GM06990 (cell line): Measurements from ENCODE around the gene ZCCHC24.
"Not testable (repeated sequence)": the region's sequence is repeated elsewhere in the genome, so short reads cannot be mapped to it uniquely, and the experiment has no call there.

Source experiments
- DNase-seq: peaks from one replicate; pipeline ENCODE4 v3.0.0-alpha.2; 2011; ENCODE audit not compliant: insufficient read length; ENCODE audit errors: extremely low read depth
- H3K27me3 ChIP-seq: replicated peaks from 2 replicates; pipeline ENCODE4 v1.6.0; 2011; ENCODE audit warnings: low read length; ENCODE audit not compliant: control insufficient read depth, insufficient read depth
- H3K36me3 ChIP-seq: 2 replicates; pipeline ENCODE4 v1.5.1; 2011; ENCODE audit warnings: low read length; ENCODE audit not compliant: control insufficient read depth, insufficient read depth
- H3K4me3 ChIP-seq: replicated peaks from 2 replicates; pipeline ENCODE4 v1.5.1; 2011; ENCODE audit warnings: low read depth, mild to moderate bottlenecking, control low read depth, low read length
- TF ChIP-seq, protein P1 (sequence below): IDR thresholded peaks from 2 replicates; pipeline ENCODE4 v1.5.1; 2011; ENCODE audit warnings: low read length, control low read depth, mild to moderate bottlenecking, inconsistent platforms; ENCODE audit not compliant: insufficient read depth, poor library complexity, severe bottlenecking

Gene ZCCHC24

DNA sequence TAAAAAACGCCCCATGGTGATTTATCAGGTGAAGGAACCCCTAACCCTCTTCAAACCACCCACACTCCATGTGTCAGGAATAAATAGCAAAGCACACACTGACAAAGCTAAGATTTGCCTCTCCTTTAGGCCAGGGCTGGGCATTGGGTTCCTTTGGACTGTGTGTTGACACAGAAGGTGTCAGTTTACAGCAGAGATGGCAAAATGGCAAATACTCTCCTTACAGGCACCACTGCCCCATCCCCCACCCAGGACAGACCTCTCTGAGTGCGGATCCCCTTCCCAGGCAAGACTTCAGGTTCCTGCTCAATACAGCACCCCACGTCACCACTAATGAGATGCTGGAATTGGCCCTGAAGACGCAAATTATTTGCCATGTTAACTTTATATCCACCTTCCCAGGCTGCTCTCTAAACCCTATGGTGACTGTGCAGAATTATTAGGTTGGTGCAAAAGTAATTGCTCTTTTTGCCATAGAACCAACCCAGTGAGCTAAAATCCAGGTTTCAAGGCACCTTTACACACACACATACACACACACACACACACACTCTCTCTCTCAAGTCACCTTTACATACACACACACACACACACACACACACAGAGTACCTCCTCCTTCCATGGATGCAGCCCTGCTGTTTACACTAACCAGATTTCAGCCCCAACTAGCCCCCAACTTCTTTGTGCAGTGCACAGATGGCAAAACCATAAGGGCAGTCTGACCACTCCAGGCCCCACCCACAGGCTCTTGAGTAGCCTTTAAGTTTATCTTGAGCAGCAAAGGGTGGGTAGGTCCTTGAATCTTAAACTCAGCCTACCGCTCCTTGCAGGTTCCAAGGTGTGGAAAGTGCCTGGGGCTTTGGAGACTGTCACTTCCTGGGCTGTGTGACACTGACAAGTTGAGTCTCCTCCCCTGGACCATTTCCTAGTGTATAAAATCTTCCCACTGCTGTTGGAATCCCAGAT is 4.0 kb upstream of the ZCCHC24 start:
- no peak for DNase-seq
- no peak overlapping the region for H3K4me3 ChIP-seq
- TF ChIP-seq, protein P1, sequence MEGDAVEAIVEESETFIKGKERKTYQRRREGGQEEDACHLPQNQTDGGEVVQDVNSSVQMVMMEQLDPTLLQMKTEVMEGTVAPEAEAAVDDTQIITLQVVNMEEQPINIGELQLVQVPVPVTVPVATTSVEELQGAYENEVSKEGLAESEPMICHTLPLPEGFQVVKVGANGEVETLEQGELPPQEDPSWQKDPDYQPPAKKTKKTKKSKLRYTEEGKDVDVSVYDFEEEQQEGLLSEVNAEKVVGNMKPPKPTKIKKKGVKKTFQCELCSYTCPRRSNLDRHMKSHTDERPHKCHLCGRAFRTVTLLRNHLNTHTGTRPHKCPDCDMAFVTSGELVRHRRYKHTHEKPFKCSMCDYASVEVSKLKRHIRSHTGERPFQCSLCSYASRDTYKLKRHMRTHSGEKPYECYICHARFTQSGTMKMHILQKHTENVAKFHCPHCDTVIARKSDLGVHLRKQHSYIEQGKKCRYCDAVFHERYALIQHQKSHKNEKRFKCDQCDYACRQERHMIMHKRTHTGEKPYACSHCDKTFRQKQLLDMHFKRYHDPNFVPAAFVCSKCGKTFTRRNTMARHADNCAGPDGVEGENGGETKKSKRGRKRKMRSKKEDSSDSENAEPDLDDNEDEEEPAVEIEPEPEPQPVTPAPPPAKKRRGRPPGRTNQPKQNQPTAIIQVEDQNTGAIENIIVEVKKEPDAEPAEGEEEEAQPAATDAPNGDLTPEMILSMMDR, result no peak
- no peaks in the 10 kb centered on the region for H3K36me3 ChIP-seq
- no peaks in the 10 kb centered on the region; the same call in 1 of the 2 replicates for H3K27me3 ChIP-seq

DNA sequence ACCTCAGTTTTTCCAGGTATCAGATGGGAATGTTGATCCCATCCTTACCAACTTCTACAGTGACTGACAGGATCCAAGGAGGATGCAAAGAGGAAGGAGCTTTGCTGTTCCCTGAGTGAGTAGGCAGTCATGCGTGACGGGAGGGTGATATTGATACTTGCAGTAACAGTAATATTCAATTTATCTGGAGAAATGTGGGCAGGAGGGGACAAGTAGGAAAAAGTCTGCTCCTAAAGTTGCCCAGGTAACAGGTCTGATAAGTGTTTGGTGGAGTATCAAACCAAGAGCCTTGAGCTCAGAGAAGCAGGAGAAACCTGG is 3.3 kb upstream of the ZCCHC24 start:
- Histone ChIP-seq H3K4me3 (no peak overlapping the region), H3K27me3 (no peaks in the 10 kb centered on the region; the same call in 1 of the 2 replicates), H3K36me3 (no peaks in the 10 kb centered on the region)
- TF ChIP-seq, protein P1, result no peak
- no peak for DNase-seq

DNA sequence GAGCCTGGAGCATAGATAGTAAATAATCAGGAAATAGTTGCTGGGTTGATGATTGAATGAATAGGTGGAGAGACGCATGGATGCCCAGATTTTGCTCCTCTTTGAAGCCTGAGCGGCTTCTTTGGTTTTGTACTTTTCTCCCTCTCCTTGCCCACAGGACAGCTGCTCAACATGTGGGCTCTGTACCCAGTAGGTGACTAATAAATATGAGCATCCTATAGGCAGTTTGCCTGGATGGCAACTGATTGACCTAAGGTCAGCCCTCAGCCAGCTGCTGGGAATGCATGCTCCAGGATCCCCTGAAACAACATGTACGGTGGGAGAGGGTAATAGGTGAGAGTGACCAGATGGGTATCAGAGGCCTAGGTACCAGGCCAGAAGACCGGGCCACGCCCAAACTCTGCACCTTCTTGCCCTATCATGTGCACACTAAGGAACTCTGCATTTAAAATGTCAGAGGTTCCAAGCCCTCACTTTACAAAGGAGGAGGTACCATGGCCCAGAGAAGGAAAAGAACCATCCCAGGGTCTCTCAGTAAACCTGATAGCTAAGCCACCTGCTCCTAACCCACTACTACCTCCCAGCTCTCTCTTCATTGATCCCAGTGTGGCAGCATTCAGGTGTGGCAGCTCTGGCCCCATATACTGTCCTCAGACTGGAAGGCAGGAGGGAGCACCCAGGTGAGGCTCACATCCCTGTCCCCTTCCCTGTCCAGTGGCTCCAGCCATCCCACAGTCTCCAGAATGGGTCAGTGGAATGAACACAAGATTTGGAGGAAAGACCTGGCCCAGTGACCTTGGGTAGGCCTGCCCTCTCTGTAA is 2.7 kb upstream of the ZCCHC24 start:
- H3K27me3 ChIP-seq, result no peaks in the 10 kb centered on the region; the same call in 1 of the 2 replicates
- DNase-seq, result no peak
- H3K4me3 ChIP-seq, result no peak overlapping the region
- no peaks in the 10 kb centered on the region for H3K36me3 ChIP-seq
- TF ChIP-seq, protein P1, result no peak

DNA sequence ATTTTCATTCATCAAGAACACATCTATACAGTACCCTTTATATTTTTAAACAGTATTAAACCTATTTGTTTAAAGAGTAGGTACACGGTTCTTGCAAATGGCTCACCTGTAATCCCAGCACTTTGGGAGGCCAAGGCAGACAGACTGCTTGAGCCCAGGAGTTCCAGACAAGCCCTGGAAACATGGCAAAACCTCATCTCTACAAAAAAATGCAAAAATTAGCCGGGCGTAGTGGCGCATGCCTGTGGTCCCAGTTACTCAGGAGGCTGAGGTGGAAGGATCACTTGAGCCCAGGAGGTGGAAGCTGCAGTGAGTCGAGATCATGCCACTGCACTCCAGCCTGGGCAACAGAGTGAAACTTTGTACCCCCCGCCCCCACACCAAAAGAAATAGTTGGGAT is 1.8 kb upstream of the ZCCHC24 start:
- not testable (repeated sequence) for H3K36me3 ChIP-seq, H3K27me3 ChIP-seq, DNase-seq, H3K4me3 ChIP-seq

DNA sequence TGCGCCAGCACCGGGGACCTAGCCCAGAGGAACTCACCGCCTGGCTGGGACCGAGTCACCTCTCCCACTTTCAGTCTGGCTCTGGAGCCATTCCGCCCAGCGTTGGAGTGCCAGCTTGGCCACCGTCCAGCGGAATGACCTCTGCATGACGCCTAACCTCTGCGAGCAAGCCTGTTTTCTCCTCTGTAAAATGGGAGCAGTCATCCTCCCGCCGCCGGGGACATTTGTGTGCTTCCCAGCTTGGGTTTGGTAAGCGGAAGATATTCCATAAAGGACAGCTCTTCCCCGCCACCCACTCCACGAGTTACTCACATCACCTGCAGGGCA is 1.3 kb upstream of the ZCCHC24 start:
- TF ChIP-seq, protein P1, result no peak

DNA sequence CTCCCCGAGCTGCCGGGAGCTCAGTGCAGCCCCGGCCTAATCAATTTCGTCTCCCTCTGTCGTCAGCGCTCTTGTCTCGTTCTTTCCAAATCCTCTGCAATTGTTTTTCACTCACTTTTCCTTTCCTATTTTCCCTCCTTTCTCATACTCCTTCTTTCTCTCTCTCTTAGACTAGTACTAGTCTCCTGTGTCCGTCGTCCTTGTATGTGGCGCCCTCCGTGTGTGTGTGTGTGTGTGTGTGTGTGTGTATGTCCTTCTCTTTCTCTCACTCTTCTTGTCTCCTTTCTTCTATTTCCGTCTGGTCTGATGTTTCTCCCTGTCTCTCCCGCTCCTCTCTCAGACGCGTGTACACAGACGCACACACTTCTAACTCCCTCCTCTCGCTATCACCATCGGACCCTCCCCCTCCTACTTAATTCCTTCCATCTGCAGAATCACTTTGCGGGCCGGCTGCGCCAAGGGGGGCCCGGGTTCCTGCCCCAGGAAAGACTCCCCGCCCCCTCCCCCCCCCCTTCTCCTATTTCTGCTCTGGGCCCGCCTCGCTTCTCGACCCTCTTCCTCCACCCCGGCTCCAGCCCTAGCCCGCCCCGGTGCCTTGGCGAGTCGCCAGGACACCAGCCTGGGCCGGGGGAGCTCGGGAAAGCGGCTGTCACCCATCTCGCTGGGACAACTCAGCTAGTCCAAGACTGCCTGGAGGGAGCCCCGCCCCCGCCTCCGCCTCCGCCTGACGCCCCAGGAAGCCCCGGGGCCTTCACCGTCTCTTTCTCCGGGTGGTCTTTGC is 743 bp upstream of the ZCCHC24 start:
- no peak for DNase-seq
- H3K27me3 ChIP-seq, result peaks cover 2% of the 10 kb centered on the region; the same call in 1 of the 2 replicates
- H3K36me3 ChIP-seq, result no peaks in the 10 kb centered on the region
- TF ChIP-seq, protein P1, result no peak
- H3K4me3 ChIP-seq, result peak overlapping the region; percentile 63

More for the DNA sequence above, 1.3 kb upstream of the ZCCHC24 start:
- no peak for DNase-seq
- Histone ChIP-seq H3K36me3 (no peaks in the 10 kb centered on the region), H3K4me3 (no peak overlapping the region), H3K27me3 (no peaks in the 10 kb centered on the region; the same call in 1 of the 2 replicates)
